ENCODE results near the gene PLA2G4E.

PLA2G4E gene

DNA sequence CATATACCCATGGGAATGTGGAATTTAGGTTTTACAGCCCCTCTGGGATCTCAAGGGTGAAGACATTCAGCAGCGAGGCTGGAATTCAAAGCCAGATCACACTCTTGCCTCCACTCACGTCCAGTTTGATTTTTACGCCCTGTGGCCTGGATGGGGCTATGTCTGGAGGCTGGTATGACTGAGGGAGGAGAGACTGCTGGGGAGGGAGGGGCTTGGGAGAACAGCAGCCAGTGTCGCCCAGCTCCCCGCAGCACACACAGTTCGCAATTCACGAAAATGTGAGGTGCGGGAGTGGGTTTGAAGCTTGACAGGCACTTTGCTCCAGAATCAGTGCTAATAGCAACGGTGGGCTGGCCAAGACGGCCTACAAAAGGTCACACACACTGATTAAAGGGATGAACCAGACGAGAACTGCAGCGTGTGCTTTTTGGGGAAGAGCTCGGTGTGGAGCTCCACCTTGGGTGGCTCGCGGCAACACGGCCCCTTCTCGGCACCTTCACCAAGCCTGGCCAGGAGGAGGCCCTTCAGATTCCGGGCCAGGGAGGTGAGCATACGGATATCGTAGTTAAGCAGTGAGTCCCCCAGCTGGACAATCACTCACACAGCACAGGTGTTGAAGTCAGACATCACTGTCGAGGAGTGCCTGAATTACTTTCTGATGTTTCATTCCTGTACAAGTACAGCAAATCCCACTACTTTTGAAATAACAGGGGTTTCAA is 64.9 kb downstream of the PLA2G4E start:
- DNase-seq (ENCODE audit: low read depth in 3 of 3), result no peak

GRCh38 chr15:41955100-41955499 is 65.7 kb downstream of the PLA2G4E start:
- no peak for DNase-seq (ENCODE audit: low read depth in 3 of 3)

GRCh38 chr15:41954036-41954435 is 66.8 kb downstream of the PLA2G4E start:
- no peak for DNase-seq (ENCODE audit: low read depth in 3 of 3)

DNA sequence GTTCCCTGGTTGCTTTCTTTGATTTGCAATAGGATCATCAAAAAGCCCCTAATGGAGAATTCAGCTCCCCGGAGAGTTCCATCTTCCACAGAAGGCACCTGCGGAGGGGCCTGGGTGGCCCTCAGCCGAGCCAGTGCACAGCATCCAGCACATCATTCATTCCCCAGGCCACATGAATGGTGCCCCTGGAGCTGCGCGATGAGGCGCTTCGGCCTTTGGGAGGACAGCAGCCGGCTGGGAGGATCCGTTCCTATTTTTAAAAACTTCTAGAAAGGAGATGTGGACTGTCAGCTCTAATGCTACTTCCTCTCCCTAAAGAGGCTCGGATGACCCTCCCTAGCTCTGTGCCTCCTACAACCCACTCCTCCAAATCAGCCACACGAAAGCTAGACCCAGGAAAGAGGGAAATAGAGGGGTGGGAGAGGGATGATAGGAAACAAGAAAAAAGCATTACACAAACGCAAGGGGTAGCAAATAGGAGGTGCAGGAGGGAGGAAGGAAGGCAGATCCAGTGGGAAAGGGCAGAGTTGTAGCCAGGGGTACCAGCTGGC is 68.8 kb downstream of the PLA2G4E start:
- no peak for DNase-seq (ENCODE audit: low read depth in 3 of 3)

GRCh38 chr15:41951571-41951970 is 69.3 kb downstream of the PLA2G4E start:
- DNase-seq (ENCODE audit: low read depth in 3 of 3), result no peak

DNA sequence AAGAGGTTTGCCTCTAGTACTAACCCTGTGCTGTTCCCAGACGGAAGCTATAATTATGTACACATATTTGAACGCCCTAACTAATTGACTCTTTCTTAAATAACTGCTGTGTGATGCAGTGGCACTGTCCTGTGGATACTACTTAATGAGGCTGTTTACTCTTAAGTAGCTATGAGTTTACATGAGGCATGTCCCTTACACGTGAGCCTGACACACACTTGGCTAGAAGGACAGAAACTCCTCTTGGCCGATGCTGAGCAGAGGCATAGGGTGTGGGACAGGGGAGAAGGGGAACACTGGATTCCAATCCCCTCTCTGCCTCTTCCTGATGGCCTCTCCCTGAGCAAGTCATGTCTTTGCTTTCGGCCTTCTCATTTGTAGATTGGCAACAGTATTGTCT is 70.4 kb downstream of the PLA2G4E start:
- no peak for DNase-seq (ENCODE audit: low read depth in 3 of 3)

- DNase-seq (ENCODE audit: low read depth in 3 of 3), result no peak
Measured at GRCh38 chr15:41950127-41950483, 70.7 kb downstream of the PLA2G4E start.

GRCh38 chr15:41949401-41950126 is 71.3 kb downstream of the PLA2G4E start:
- DNase-seq (ENCODE audit: low read depth in 3 of 3), result no peak

DNA sequence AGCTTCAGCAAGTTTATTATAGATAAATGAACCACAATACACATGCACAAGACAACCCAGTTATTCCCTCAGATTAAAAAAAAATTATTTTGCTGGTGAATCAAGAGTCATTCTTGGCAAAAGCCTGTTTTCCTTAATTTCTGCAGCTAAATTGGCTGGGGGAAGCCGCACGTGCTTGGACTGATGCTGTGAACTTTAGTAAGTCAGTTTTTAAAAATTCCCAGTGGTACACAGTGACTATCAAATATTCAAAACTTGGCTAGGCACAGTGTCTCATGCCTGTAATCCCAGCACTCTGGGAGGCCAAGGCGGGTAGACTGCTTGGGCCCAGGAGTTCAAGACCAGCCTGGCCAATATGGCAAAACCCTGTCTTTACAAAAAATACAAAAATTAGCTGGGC is 72.4 kb downstream of the PLA2G4E start:
- no peak for DNase-seq (ENCODE audit: low read depth in 3 of 3)

GRCh38 chr15:41946970-41947369 is 73.9 kb downstream of the PLA2G4E start:
- DNase-seq (ENCODE audit: low read depth in 3 of 3), result no peak

DNA sequence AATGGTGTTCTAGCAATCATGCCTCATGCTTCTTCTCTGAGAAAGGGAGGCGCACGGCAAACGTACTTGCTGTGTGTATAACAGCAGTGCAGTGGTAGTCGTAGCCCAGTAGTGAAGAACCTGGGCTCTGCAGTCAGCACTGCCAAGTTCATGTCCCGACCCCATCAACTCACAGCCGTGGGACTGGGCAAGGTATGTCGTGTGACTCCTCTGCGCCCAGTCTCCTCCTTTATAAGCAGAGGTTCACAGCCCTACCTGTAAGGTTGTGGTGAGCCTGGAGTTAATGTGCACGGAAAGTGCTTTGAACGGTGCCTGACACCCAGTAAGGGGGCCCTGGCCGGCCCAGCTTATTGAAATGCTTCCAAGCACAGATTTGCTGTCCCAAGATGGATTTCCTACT is 75.1 kb downstream of the PLA2G4E start:
- no peak for DNase-seq (ENCODE audit: low read depth in 3 of 3)

- DNase-seq (ENCODE audit: low read depth in 3 of 3), result no peak
Measured at GRCh38 chr15:41945221-41945620, 75.6 kb downstream of the PLA2G4E start.

DNA sequence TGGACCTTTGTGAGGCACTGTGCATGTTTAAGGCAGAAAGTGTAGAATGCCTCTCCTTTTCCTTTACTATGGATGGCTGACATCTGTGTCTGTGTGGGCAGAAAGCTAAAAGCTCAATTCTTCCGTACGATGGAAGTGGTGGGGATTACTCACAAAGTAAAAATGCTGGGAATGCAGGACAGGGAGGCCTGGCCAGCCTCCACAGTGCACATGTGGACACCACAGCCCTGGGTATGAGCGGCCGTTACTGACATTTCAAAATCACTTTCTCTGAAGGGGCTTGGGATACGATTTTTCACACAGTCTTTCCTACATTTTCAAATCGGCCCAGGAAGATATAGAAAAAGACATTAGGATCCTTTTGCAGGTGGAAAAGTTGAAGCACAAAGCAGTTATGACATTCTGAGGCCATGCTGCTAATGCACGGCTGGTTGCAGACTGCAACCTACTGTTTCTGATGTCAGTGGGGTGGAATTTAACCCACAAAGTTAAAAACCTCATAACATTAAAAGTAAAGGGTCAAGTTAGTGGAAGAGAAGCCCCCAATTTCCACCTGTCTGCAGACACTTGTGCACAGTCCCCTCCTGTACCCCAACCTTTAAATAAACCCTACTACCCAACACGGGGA is 76.4 kb downstream of the PLA2G4E start:
- no peak for DNase-seq (ENCODE audit: low read depth in 3 of 3)

- DNase-seq (ENCODE audit: low read depth in 3 of 3), result no peak
Measured at GRCh38 chr15:41943543-41944312, 77.1 kb downstream of the PLA2G4E start.

DNA sequence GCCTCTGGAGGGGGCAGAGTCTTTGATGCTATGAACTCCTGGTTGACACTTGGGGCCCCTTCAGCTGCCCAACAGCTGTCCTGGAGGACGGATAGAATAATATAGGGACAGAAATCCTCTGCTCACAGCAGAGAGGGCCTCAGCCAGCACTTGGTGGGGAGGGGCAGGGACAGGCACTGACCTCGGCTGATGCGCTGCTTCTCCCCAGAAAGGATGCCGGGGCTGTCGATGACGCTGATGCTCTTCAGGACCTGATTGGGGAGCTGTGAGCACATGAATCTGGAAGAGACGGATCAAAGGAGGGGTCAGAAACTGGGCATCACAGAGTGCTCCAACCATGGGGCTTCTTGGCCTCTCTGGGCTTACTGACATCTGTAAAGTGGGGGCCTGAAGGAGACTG is 78.0 kb downstream of the PLA2G4E start:
- no peak for DNase-seq (ENCODE audit: low read depth in 3 of 3)

DNA sequence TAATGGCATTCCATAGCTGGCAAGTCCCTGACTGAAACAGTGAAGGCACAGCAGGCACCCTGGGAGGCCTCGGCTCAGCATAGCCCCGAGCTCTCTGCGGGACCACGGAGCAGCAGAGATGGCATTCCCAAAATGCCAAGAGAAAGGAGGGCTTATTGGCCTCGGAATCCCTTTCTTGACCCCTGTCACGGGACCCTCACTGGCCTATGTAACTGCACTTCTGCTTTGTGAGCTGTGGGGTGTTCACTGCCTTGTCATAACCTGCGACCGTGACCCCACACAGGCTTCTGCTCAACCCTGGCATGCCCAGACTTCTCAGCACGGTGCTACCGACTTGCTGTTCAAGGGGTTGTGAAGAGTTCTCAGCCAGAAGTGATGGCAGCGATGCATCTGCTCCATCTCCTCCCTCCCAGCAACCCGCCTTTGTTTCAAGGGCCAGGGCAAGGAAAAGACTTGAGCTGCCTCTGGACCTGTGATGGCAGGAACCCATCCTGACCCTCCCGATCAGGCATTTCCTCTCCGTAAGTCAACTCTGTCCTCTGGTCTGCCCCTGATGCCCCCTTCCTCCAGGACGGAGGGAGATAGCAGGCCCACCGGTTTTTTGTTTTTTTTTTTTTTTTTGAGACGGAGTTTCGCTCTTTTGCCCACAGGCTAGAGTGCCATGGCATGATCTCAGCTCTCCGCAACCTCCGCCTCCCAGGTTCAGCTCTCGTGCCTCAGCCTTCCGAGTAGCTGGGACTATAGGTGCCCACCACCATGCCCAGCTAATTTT is 79.0 kb downstream of the PLA2G4E start:
- DNase-seq (ENCODE audit: low read depth in 3 of 3), result no peak

DNA sequence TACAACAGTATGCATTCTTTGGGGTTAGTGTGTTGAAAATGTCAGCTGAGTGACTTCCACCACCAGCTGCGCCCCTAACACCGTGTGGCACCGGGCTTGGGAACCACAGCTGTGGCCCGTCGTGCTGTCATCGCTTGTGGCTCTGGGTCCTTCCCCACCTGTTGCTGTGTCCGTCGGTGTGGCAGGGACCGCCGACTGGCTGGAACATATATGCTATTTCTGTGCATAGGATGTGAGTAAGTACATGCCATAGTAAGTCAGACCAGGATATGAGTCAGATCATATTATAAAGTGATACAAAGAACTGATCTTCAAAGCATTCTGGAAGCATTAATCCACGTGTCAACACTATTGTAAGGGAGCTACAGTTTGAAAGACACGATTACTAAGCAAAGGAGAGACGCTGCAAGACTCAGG is 80.4 kb downstream of the PLA2G4E start:
- peak in 1 of 3 experiments; percentile 63 for DNase-seq (ENCODE audit: low read depth in 3 of 3)

DNA sequence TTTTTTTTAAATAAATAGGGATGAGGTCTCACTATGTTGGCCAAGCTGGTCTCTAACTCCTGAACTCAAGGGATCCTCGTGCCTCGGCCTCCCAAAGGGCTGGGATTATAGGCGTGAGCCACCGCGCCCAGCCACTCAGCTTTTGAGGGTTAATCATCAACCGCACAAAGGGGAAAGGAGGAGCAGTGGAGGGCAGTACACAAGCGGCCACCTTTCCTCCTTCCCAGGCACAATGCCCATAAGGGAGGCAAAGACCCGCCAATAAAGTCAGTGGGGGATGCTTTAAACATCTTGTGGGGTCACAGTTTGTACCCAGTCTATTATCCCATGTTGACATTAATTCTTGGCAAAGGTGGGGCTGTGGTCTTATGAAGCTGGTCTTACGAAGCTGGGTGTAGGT is 80.9 kb downstream of the PLA2G4E start:
- no peak for DNase-seq (ENCODE audit: low read depth in 3 of 3)

- no peak for DNase-seq (ENCODE audit: low read depth in 3 of 3)
Measured at GRCh38 chr15:41937568-41937923, 83.3 kb downstream of the PLA2G4E start.

DNA sequence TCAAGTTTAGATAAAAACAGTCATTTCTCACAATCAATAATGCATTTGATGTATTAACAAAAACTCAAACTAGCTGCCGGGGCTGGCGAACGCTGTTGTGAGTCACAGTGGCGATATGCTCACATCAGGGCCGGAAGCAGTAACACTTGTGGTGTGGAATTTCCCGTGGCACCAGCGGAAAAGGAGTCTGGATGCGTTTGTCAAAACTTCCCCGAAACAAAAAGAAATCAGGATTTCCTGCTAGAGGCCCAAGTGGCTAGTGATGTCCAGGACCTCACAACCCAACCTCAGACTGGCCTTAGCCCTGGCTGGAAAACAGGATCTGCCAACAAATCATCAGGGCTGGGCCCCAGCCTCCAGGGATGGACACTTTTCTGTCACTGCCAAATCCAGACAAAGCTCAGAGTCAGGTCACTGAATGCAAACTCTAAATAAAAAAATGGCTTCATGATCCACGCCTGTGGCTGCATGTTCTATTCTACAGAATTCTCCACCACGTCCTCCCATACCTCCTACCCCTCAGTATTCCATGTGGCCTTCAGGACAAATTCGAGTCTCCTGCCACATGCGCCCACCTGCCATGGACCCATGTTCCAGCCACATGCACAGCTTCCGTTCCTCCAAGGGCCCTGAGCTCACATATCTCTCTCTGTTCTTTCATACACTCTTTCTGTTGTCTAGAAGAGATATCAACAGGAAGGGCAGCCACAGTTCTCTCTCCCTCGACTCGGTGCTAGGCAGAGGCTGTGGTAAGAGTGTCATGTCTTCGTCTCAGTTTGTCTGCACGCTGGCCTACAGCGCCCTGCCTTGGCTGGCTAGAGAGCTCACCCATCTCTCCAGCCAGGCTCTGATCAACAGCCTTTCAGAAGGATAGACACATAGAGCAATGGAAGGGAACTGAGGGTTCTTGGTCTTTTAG is 83.9 kb downstream of the PLA2G4E start:
- DNase-seq (ENCODE audit: low read depth in 3 of 3), result peak; percentile 65 to 76 (median 74)
